Inflammatory macrophage (primary cell): Measurements from ENCODE around the gene GRB10.
A peak's percentile ranks its signal among the peaks of the same experiment; 100 is the strongest.
"Not testable (repeated sequence)": the region's sequence is repeated elsewhere in the genome, so short reads cannot be mapped to it uniquely, and the experiment has no call there.

Experiments used
- DNase-seq, 2 donors: peaks; one replicate each; pipeline ENCODE4 v3.0.0-alpha.2; 2020 to 2022

Gene GRB10

DNA sequence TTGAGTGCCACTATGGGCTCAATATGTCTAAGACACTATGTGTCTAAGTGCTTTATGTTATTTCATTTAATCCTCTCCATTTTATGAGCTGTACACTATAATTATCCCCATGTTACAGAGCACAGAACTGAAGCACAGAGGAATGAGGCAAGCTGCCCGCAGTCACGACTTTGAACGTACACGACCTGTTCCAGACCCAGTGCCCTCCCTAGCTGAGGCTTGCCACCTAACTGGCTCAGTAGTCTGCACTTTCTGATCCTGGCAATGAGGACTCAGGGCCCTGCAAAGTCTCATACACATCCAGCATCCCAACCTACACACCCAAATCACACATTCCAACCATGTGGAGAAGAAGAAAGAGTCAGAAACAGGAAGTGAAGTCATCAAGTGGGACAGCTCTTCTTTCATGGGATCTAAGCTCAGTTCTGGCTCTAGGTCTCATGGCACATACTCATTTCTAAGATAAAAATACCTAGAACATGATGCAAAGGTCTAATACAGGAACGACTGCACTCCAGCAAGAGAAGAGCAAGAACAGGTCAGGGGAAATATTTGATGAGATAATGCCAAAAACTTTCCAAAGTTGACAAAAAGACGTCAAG, 175.1 kb downstream of the GRB10 start:
- DNase-seq, result no peak

DNA sequence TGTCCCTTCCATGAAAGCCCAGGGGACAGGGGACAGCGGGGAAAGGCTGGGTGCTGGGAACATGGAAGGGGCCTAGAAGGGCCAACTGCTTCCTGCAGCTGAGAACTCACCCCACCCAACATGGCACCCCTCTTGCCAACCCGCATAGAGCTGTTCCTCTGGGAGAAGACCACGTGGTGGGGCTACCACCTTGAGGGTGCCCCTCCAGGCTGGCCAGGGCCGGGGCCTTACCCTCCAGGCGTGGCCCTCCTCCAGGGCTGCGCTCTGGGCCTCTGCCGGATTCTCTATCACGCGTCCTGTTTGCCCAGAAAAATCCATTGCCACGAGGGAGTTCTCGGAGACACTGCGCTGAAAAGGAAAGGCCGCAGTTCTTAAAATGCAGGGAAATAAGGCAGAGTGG, 177.6 kb downstream of the GRB10 start:
- DNase-seq, result no peak

GRCh38 chr7:50603287-50603686, 179.4 kb downstream of the GRB10 start:
- DNase-seq, result no peak

DNA sequence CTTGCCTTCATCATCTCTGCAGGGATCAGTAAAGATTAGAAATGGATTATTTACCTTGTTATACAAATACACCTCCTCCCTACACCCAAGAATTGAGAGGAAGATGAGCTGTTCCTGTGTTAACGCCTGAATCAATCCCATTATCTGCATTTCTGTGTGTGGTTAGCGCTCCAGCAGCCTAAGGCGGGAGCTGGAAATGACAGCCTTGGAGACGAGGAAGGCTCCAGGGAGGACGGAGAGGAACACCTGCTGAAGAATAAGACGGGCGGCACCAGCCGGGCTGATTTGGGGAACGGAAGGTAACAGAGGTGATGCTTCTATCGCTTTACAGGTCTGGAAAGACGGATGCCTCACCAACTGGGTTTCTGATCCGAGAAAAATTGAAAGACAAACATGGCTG, 183.3 kb downstream of the GRB10 start:
- DNase-seq, result no peak

DNA sequence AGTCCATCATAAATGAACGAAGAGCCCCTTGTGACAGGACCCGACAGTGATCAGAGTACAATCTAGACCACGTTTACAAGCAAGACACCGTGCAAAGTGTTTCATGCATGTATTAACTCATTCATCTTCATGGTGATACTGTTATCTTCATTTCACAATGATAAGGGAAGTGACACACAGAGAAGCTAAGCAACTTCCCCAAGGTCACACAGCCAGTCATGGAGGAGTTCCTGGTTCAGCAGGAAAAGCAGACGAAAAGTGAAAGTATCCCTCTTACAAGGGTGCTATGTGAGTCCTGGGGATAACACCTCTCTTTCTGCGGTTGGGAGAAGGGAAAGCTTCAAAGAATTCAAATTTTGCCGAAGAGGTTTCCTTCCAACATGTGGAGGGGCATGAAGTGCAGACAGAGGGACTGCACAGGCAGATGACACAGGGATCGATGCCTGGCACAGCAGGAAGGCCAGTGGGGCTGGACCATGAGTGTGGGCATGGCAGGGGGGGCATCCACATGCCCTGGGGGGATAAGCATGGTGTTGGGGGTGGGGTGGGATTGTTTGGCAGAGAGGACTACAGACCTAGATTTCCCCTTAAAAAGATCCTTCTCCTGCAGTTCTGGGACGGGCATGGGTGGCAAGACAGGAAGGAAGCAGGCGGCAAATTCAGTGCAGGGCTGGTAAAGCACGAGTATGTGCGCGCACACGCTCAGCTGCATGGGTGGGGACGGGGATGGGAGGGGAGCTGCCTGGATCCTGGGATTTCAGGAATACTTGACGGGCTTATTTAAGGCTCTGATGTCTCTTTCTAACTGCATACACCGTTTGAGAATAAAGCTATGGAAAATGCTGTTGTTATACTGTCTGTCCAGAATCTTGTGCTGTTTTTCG, 184.0 kb downstream of the GRB10 start:
- peak; percentile 18 to 26 for DNase-seq

DNA sequence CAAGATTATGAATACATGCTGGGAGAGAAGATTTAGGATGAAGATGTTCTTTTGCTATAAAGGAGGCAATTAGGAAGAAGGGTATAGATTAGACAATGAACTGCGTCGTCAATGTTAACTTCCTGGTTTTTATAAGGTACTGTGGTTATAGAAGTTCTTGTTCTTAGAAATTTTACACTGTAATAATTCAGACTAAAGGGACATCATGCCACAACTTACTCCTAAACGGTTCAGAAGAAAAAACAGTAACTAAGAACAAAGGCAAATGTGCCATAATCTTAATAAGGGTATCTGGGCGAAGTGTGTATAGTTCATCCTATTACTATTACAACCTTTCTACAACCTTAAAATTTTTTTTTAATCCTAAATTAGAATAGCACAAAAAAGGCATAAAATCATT, 186.2 kb downstream of the GRB10 start:
- DNase-seq, result no peak

GRCh38 chr7:50595491-50596102, 187.1 kb downstream of the GRB10 start:
- DNase-seq, result no peak

- no peak for DNase-seq
Measured at GRCh38 chr7:50594734-50595485, 187.8 kb downstream of the GRB10 start.

GRCh38 chr7:50594136-50594535, 188.6 kb downstream of the GRB10 start:
- no peak for DNase-seq

DNA sequence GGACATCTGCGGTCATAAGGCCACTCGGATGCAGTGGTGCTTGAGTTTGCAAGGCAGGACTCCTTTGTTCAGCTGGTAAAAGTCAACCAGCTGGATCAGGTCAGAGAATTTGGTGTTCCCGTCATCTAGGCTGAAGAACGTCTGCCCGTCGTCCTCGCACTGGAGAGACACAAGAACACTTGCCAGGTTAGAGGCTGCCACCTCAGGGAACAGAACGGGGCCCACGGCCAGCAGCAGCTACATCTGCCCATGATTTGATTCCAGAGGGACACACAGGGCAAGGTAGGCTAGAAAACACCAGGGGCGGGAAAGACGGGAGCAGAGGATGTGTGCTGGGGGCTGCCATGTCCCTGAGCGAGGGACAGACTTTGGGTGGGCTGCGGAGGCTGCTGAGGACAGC, 189.8 kb downstream of the GRB10 start:
- DNase-seq, result no peak

- no peak for DNase-seq
Measured at GRCh38 chr7:50591480-50592438, 190.9 kb downstream of the GRB10 start.

- DNase-seq, result no peak
Measured at GRCh38 chr7:50591098-50591479, 191.6 kb downstream of the GRB10 start.

- no peak for DNase-seq
Measured at GRCh38 chr7:50590535-50590934, 192.2 kb downstream of the GRB10 start.

- no peak for DNase-seq
Measured at GRCh38 chr7:50589364-50589763, 193.3 kb downstream of the GRB10 start.

DNA sequence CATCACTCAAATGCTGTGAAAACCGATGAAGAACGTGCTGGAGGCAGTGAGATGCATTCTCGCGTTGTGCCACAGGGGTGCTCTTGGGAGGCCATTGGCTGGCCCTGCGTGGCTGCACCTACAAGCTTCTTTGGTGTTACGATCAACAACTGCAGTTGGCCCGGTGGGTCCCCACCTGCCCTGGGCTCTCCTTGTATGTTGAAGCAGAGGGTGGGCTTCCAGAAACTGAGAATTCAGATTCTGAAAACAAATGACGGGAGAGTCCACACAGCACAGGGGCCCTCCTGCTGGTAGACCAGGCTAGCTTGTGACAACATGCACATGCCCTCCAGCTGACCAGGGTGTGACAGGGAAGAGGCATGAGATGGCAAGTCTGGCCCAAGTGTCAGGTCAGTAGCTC, 193.8 kb downstream of the GRB10 start:
- DNase-seq, result no peak

GRCh38 chr7:50587737-50588136, 195.0 kb downstream of the GRB10 start:
- no peak for DNase-seq

DNA sequence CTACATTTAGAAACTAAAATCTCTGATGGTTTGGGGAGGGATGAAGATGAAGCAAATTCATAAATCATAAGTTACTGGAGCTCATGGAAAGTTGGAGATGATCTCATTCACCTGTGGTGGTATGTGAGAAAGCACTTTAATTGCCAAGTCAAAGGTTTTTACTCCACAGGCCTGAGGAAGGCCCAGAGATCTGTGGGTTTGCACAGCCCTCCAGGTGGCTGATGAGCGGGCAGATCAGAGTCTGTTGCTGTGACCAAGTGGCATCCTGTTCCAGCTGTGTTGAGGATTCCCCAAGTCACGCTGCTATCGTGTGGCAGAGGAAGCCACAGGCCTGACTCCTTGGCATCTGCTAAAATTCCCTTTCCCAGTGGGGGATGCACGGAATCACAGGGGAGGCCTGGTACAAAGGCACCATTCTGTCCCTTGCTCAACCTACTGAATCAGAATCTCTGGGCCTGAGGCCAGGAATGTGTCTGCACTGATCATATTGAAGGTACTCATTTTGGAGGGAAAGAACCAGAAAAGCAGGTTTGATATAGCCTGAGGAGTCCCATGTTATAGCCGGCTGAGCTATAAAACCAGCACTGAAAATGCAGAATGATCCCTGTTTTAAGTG, 197.8 kb downstream of the GRB10 start:
- DNase-seq, result no peak

- DNase-seq, result no peak
Measured at GRCh38 chr7:50584386-50584785, 198.3 kb downstream of the GRB10 start.

DNA sequence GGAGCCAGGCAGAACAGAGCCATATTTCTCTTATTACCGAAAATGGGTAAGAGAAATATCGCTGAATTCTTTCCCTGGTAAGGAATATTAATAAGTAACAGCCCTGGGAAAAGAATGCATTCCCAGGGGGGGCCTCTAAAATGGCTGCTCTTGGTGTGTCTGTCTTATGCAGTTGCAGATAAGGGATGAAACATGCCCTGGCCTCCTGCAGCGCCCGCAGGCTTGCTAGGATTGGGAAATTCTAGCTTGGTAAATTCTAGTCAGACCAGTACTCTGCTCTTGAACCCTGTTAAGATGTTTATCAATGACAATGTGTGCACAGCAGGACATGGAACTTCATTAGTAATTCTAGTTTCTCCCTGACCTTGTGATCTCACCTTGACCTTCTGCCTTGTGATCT, 199.4 kb downstream of the GRB10 start:
- DNase-seq, result not testable (repeated sequence)

DNA sequence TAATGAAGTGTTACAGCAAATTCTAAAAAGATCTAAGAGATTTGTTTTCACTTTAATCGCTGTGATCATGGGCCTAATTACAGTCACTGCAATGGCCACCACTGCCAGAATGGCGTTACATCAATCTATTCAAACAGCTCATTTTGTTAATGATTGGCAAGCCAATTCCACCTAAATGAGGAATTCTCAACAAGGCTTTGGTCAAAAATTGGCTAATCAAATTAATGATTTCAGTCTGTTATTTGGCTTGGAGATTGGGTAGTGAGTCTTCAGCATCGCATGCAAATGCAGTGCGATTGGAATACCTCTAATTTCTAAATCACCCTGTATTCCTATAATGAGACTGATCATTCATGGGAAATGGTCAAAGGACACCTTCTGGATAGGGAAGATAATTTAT, 200.4 kb downstream of the GRB10 start:
- DNase-seq, result not testable (repeated sequence)

DNA sequence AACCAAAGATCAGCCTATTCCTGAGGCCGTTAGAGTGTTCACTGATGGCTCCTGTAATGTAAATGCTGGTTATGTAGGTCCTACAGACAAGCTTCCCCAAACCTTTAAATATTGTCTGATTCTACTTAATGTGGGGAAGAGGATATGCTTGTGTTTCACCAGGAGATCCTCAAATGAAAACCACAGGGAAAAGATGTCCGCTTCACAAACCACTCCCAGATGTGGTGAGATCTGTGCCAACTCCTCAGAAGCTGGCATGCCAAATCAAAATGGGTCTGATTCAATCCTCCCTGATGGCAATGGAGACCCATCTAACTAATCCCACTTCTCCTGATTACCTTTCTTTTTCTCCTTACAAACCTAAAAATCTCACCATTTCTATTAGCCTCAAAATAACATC, 202.0 kb downstream of the GRB10 start:
- not testable (repeated sequence) for DNase-seq
